ENCODE data around the gene IKZF4. TPM values are rescaled to one million over a fixed set of nuclear protein-coding genes. Genes with fewer than 3 reads are reported as not detected.
A peak's percentile ranks its signal among the peaks of the same experiment; 100 is the strongest.

Gene IKZF4
- total and polyA plus RNA-seq, 2 donors (not counting 1 experiment from before 2014, with no cell fraction given): 2.3 to 7.6 TPM

DNA sequence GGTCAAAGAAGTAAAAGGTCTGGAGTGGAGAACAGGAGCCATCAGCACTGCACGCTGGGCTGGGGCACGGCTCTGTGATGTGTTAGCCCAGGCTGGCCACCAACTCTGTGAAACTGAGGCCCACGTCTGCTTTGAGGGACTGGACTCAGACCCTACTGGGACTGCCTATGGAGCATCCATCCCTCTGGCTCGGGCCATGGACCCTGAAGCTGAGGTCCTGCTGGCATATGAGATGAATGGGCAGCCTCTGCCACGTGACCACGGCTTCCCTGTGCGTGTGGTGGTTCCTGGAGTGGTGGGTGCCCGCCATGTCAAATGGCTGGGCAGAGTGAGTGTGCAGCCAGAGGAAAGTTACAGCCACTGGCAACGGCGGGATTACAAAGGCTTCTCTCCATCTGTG is 16.6 kb upstream of the IKZF4 start:
- Histone ChIP-seq H3K4me2 (replicated peaks; ENCODE audit: low read depth, low read length, poor library complexity, severe bottlenecking) (no peak overlapping the region), H4K20me1 (ENCODE audit: control insufficient read depth, insufficient read depth, low read length, poor library complexity, severe bottlenecking) (no peaks in the 10 kb centered on the region), H3K36me3 (replicated peaks in 1 of 2; ENCODE audit: control extremely low read depth in 1 of 2, control insufficient read depth in 1 of 2, extremely low read depth in 1 of 2, insufficient read depth in 2 of 2, low read length in 1 of 2) (no peaks in the 10 kb centered on the region), H3K9me3 (ENCODE audit: control extremely low read depth in 1 of 3, control insufficient read depth in 2 of 3, insufficient read depth in 1 of 3, low read length in 2 of 3) (no peaks in the 10 kb centered on the region), H3K9ac (ENCODE audit: low read length) (no peak overlapping the region), H3K27ac (ENCODE audit: low read length in 2 of 2) (no peak overlapping the region), H2AFZ (ENCODE audit: insufficient read depth, low read depth, low read length, poor library complexity, severe bottlenecking) (no peak overlapping the region), H3K27me3 (replicated peaks in 1 of 4; ENCODE audit: control extremely low read depth in 1 of 4, control insufficient read depth in 3 of 4, insufficient read depth in 4 of 4, low read length in 3 of 4) (no peaks in the 10 kb centered on the region), H3K79me2 (ENCODE audit: control insufficient read depth, insufficient read depth, low read length) (no peaks in the 10 kb centered on the region), H3K4me3 (ENCODE audit: control extremely low read depth in 1 of 5, extremely low read depth in 1 of 5, insufficient read depth in 1 of 5, low read depth in 2 of 5, low read length in 4 of 5) (no peak overlapping the region), H3K4me1 (ENCODE audit: control insufficient read depth in 2 of 2, insufficient read depth in 2 of 2, low read length in 2 of 2) (peaks cover 5 to 11% of the 10 kb centered on the region in 2 donors)
- ChIA-PET POLR2A (interaction anchor here (0.6 kb wide), 1 partner anchor 186 kb away, joined by 5 read pairs; no protein-coding TSS in a partner anchor), CTCF (no interaction called here)
- no peaks in the 10 kb centered on the region for H3K27me3 Mint-ChIP-seq
- no peak for DNase-seq
- intact Hi-C loops (cut with micrococcal nuclease): no loop called here
- WGBS (ENCODE audit: insufficient coverage): 97% methylated on average over 10 of the region's 10 CpGs
- TF ChIP-seq CTCF (IDR thresholded peaks at IDR 0.05): no peak
- TF ChIP-seq EZH2 (IDR thresholded peaks at IDR 0.05; ENCODE audit: borderline replicate concordance, insufficient read depth, low read depth, low read length, poor library complexity, severe bottlenecking): no peak
- H3K27ac Mint-ChIP-seq: no peak overlapping the region
- peak overlapping the region; percentile 19 for H3K4me3 Mint-ChIP-seq
- no peak for ATAC-seq (ENCODE audit: low read depth)
- H3K4me1 Mint-ChIP-seq: peaks cover 14% of the 10 kb centered on the region
- H3K9me3 Mint-ChIP-seq (ENCODE audit: insufficient read depth): no peaks in the 10 kb centered on the region
